ENCODE results near the gene CSNK1A1. TPM values are rescaled to one million over a fixed set of nuclear protein-coding genes. Genes with fewer than 3 reads are reported as not detected.

CSNK1A1 gene
- total and polyA plus RNA-seq, 2 of the 4 experiments (the other 2 are of a cell fraction) = 140 to 419 TPM

- Histone ChIP-seq H2BK15ac (ENCODE audit: low read depth, low read length) (no peak overlapping the region), H3K4me3 (ENCODE audit: insufficient read depth, low read depth, low read length) (no peak overlapping the region), H3K27me3 (ENCODE audit: control insufficient read depth, insufficient read depth, low read length) (no peaks in the 10 kb centered on the region), H4K8ac (ENCODE audit: low read depth in 2 of 2, low read length in 2 of 2) (no peak overlapping the region), H2BK120ac (ENCODE audit: low read depth, low read length) (no peak overlapping the region), H3K4ac (ENCODE audit: low read depth, low read length) (no peak overlapping the region), H3K4me2 (ENCODE audit: low read depth, low read length) (no peak overlapping the region), H2AK9ac (replicated peaks; ENCODE audit: low read depth, low read length, poor library complexity) (no peak overlapping the region), H3K9me1 (ENCODE audit: insufficient read depth, low read length) (0 out of 2 replicates have a peak, but pooled peaks cover 3% of the 10 kb centered on the region), H4K5ac (ENCODE audit: low read depth, low read length) (no peak overlapping the region), H3K4me1 (ENCODE audit: control insufficient read depth, insufficient read depth, low read length) (peaks cover 8% of the 10 kb centered on the region), H3K36me3 (ENCODE audit: control insufficient read depth, insufficient read depth, low read length) (no peaks in the 10 kb centered on the region), H3K79me1 (ENCODE audit: low read depth in 1 of 2, low read length in 2 of 2) (0 out of 4 replicates have a peak, but pooled peaks cover 0 to 4% of the 10 kb centered on the region in 2 experiments), H2BK5ac (ENCODE audit: low read depth, low read length, poor library complexity, severe bottlenecking) (no peak overlapping the region), H4K20me1 (ENCODE audit: insufficient read depth, low read length) (no peaks in the 10 kb centered on the region), H3K23ac (ENCODE audit: low read depth, low read length) (no peak overlapping the region), H3K56ac (ENCODE audit: extremely low read depth, insufficient read depth, low read length) (no peak overlapping the region), H3K9ac (ENCODE audit: low read depth, low read length) (no peak overlapping the region), H3K27ac (ENCODE audit: insufficient read depth, low read length) (no peak overlapping the region), H2AFZ (replicated peaks; ENCODE audit: low read length, poor library complexity) (no peak overlapping the region), H2BK20ac (ENCODE audit: low read depth, low read length) (no peak overlapping the region), H2AK5ac (ENCODE audit: low read depth, low read length) (no peak overlapping the region), H3K9me3 (ENCODE audit: control insufficient read depth, insufficient read depth, low read length) (no peaks in the 10 kb centered on the region), H4K91ac (ENCODE audit: insufficient read depth, low read depth, low read length) (no peak overlapping the region), H3K18ac (ENCODE audit: low read depth, low read length) (no peak overlapping the region), H3K14ac (replicated peaks; ENCODE audit: low read depth, low read length) (no peak overlapping the region)
- intact Hi-C loops (cut with micrococcal nuclease) = loop anchor here (10.0 kb wide), 2 partner anchors 422 to 832 kb away; partner anchors contain the start of gene ABLIM3
- BruUV-seq (replicated peaks) = no TSS peak
- in situ Hi-C loops (cut with MboI; ENCODE audit: low sequenced_read_pairs) = loop anchor here (25.0 kb wide), 1 partner anchor 405 kb away; no protein-coding TSS in a partner anchor
- WGBS, 2 experiments (ENCODE audit: extremely low coverage in 2 of 2, insufficient read length in 1 of 2) = no CpG with 5 or more reads among the region's 1 CpG
- DNase-seq (no peak), ATAC-seq (ENCODE audit: low read depth) (no peak)
- dilution Hi-C loops (cut with HindIII; ENCODE audit: low sequenced_read_pairs, unreplicated experiment) = no loop called here
- TF ChIP-seq RFX5 (IDR thresholded peaks at IDR 0.05; ENCODE audit: low read depth, low read length) (no peak), RCOR1 (IDR thresholded peaks at IDR 0.05; ENCODE audit: insufficient replicate concordance, low read length) (no peak), RAD21 (IDR thresholded peaks at IDR 0.05; ENCODE audit: low read length) (no peak)
- CTCF ChIA-PET = interaction anchor here (1.5 kb wide), 1 partner anchor 125 kb away, joined by 4 read pairs; no protein-coding TSS in a partner anchor
- POLR2A ChIA-PET (ENCODE audit: unreplicated experiment) = interaction anchor here (0.6 kb wide), 1 partner anchor 122 kb away, joined by 3 read pairs; no protein-coding TSS in a partner anchor
These were observed 16.0 kb upstream of the CSNK1A1 start for GRCh38 chr5:149567226-149567625.
